SJCRH30 (cell line): ENCODE measurements around the gene PTPN11. TPM values are rescaled to one million over a fixed set of nuclear protein-coding genes. Genes with fewer than 3 reads are reported as not detected.
"Not testable (repeated sequence)": the region's sequence is repeated elsewhere in the genome, so short reads cannot be mapped to it uniquely, and the experiment has no call there.

Experiments used
- DNase-seq, 2 experiments: peaks; one replicate each; pipeline ENCODE4 v3.0.0-alpha.2; 2015 to 2020
- H3K27ac ChIP-seq: fragments of 250-450 bp; sonication (Bioruptor Pico); 2 replicates; pipeline ENCODE4 v1.5.1; 2020; ENCODE audit warnings: mild to moderate bottlenecking, moderate library complexity
- H3K27me3 ChIP-seq: fragments of 250-450 bp; sonication (Bioruptor Pico); 2 replicates; pipeline ENCODE4 v1.5.1; 2020; ENCODE audit warnings: mild to moderate bottlenecking, moderate library complexity
- H3K36me3 ChIP-seq: fragments of 250-450 bp; sonication (Bioruptor Pico); 2 replicates; pipeline ENCODE4 v1.5.1; 2020; ENCODE audit warnings: mild to moderate bottlenecking, moderate library complexity
- H3K4me1 ChIP-seq: fragments of 250-450 bp; sonication (Bioruptor Pico); 2 replicates; pipeline ENCODE4 v1.5.1; 2020; ENCODE audit warnings: mild to moderate bottlenecking, moderate library complexity
- H3K4me3 ChIP-seq: fragments of 250-450 bp; sonication (Bioruptor Pico); 2 replicates; pipeline ENCODE4 v1.5.1; 2020; ENCODE audit warnings: mild to moderate bottlenecking, moderate library complexity
- H3K9me3 ChIP-seq: fragments of 250-450 bp; sonication (Bioruptor Pico); replicated peaks from 2 replicates; pipeline ENCODE4 v1.5.1; 2020; ENCODE audit warnings: mild to moderate bottlenecking, moderate library complexity
- total RNA-seq: library from RNA; depleted of rRNA; stranded (reverse); fragments of >200 nt; shearing (Covaris generic); gene quantifications from 2 replicates; pipeline ENCODE4 v1.2.3, GENCODE V29; 2014

PTPN11 gene
- total RNA-seq, 1 experiment from 2014 or later: 90.6 TPM

GRCh38 chr12:112456029-112456428 lies 37.3 kb downstream of the PTPN11 start:
- H3K4me1 ChIP-seq: no peaks in the 10 kb centered on the region
- DNase-seq: no peak
- no peaks in the 10 kb centered on the region for H3K27me3 ChIP-seq
- no peak overlapping the region for H3K27ac ChIP-seq
- no peak overlapping the region for H3K4me3 ChIP-seq
- H3K36me3 ChIP-seq: peaks cover 52% of the 10 kb centered on the region
- no peaks in the 10 kb centered on the region for H3K9me3 ChIP-seq

- not testable (repeated sequence) for DNase-seq, H3K27ac ChIP-seq, H3K4me3 ChIP-seq, H3K27me3 ChIP-seq, H3K9me3 ChIP-seq, H3K4me1 ChIP-seq
- H3K36me3 ChIP-seq: peaks cover 49% of the 10 kb centered on the region
Measured at GRCh38 chr12:112457142-112457541, 38.4 kb downstream of the PTPN11 start.

GRCh38 chr12:112458330-112458729 lies 39.6 kb downstream of the PTPN11 start:
- Histone ChIP-seq H3K9me3 (no peaks in the 10 kb centered on the region), H3K27me3 (no peaks in the 10 kb centered on the region), H3K36me3 (peaks cover 47% of the 10 kb centered on the region), H3K4me1 (no peaks in the 10 kb centered on the region), H3K27ac (no peak overlapping the region), H3K4me3 (no peak overlapping the region)
- no peak for DNase-seq

- Histone ChIP-seq H3K4me1 (no peaks in the 10 kb centered on the region), H3K9me3 (no peaks in the 10 kb centered on the region), H3K27me3 (no peaks in the 10 kb centered on the region), H3K4me3 (no peak overlapping the region), H3K27ac (no peak overlapping the region), H3K36me3 (peaks cover 49% of the 10 kb centered on the region)
- DNase-seq: no peak
Measured at GRCh38 chr12:112458751-112459150, 40.0 kb downstream of the PTPN11 start.

- no peaks in the 10 kb centered on the region for H3K27me3 ChIP-seq
- no peaks in the 10 kb centered on the region for H3K4me1 ChIP-seq
- DNase-seq: no peak
- peaks cover 25% of the 10 kb centered on the region for H3K36me3 ChIP-seq
- H3K27ac ChIP-seq: no peak overlapping the region
- H3K9me3 ChIP-seq: no peaks in the 10 kb centered on the region
- no peak overlapping the region for H3K4me3 ChIP-seq
Measured at GRCh38 chr12:112463478-112463877, 44.7 kb downstream of the PTPN11 start.

GRCh38 chr12:112464605-112465004 lies 45.9 kb downstream of the PTPN11 start:
- no peak for DNase-seq
- no peaks in the 10 kb centered on the region for H3K27me3 ChIP-seq
- H3K9me3 ChIP-seq: no peaks in the 10 kb centered on the region
- H3K27ac ChIP-seq: no peak overlapping the region
- peaks cover 27% of the 10 kb centered on the region for H3K36me3 ChIP-seq
- H3K4me1 ChIP-seq: no peaks in the 10 kb centered on the region
- no peak overlapping the region for H3K4me3 ChIP-seq

- H3K27me3 ChIP-seq: no peaks in the 10 kb centered on the region
- no peak for DNase-seq
- H3K4me1 ChIP-seq: no peaks in the 10 kb centered on the region
- H3K4me3 ChIP-seq: no peak overlapping the region
- peaks cover 27% of the 10 kb centered on the region for H3K36me3 ChIP-seq
- H3K9me3 ChIP-seq: no peaks in the 10 kb centered on the region
- no peak overlapping the region for H3K27ac ChIP-seq
Measured at GRCh38 chr12:112466011-112466422, 47.3 kb downstream of the PTPN11 start.

GRCh38 chr12:112466835-112467234 lies 48.1 kb downstream of the PTPN11 start:
- no peak for DNase-seq

GRCh38 chr12:112468046-112468445 lies 49.3 kb downstream of the PTPN11 start:
- Histone ChIP-seq H3K27me3 (no peaks in the 10 kb centered on the region), H3K4me1 (no peaks in the 10 kb centered on the region), H3K36me3 (peaks cover 22% of the 10 kb centered on the region), H3K4me3 (no peak overlapping the region), H3K9me3 (no peaks in the 10 kb centered on the region), H3K27ac (no peak overlapping the region)
- DNase-seq: no peak

More at GRCh38 chr12:112466835-112467234, 48.1 kb downstream of the PTPN11 start:
- Histone ChIP-seq H3K9me3 (no peaks in the 10 kb centered on the region), H3K27me3 (no peaks in the 10 kb centered on the region), H3K36me3 (peaks cover 24% of the 10 kb centered on the region), H3K4me3 (no peak overlapping the region), H3K27ac (no peak overlapping the region), H3K4me1 (no peaks in the 10 kb centered on the region)

GRCh38 chr12:112473056-112473455 lies 54.3 kb downstream of the PTPN11 start:
- H3K36me3 ChIP-seq: peaks cover 39% of the 10 kb centered on the region
- H3K4me3 ChIP-seq: no peak overlapping the region
- H3K27ac ChIP-seq: no peak overlapping the region
- no peaks in the 10 kb centered on the region for H3K4me1 ChIP-seq
- H3K27me3 ChIP-seq: no peaks in the 10 kb centered on the region
- no peak for DNase-seq
- H3K9me3 ChIP-seq: no peaks in the 10 kb centered on the region

GRCh38 chr12:112479413-112479812 lies 60.7 kb downstream of the PTPN11 start:
- DNase-seq: no peak
- Histone ChIP-seq H3K36me3 (peaks cover 48% of the 10 kb centered on the region), H3K4me1 (no peaks in the 10 kb centered on the region), H3K4me3 (no peak overlapping the region), H3K27ac (no peak overlapping the region), H3K27me3 (no peaks in the 10 kb centered on the region), H3K9me3 (no peaks in the 10 kb centered on the region)

GRCh38 chr12:112480931-112481330 lies 62.2 kb downstream of the PTPN11 start:
- DNase-seq: no peak
- H3K9me3 ChIP-seq: no peaks in the 10 kb centered on the region
- no peak overlapping the region for H3K4me3 ChIP-seq
- H3K36me3 ChIP-seq: peaks cover 46% of the 10 kb centered on the region
- H3K4me1 ChIP-seq: no peaks in the 10 kb centered on the region
- no peak overlapping the region for H3K27ac ChIP-seq
- H3K27me3 ChIP-seq: no peaks in the 10 kb centered on the region

- H3K4me3 ChIP-seq: no peak overlapping the region
- H3K4me1 ChIP-seq: no peaks in the 10 kb centered on the region
- H3K36me3 ChIP-seq: peaks cover 39% of the 10 kb centered on the region
- DNase-seq: no peak
- H3K27ac ChIP-seq: no peak overlapping the region
- no peaks in the 10 kb centered on the region for H3K9me3 ChIP-seq
- no peaks in the 10 kb centered on the region for H3K27me3 ChIP-seq
Measured at GRCh38 chr12:112482733-112483132, 64.0 kb downstream of the PTPN11 start.

- H3K27me3 ChIP-seq: no peaks in the 10 kb centered on the region
- H3K27ac ChIP-seq: no peak overlapping the region
- peaks cover 41% of the 10 kb centered on the region for H3K36me3 ChIP-seq
- H3K4me3 ChIP-seq: no peak overlapping the region
- no peaks in the 10 kb centered on the region for H3K4me1 ChIP-seq
- DNase-seq: no peak
- no peaks in the 10 kb centered on the region for H3K9me3 ChIP-seq
Measured at GRCh38 chr12:112486361-112486760, 67.6 kb downstream of the PTPN11 start.

GRCh38 chr12:112488257-112488876 lies 69.6 kb downstream of the PTPN11 start:
- Histone ChIP-seq H3K9me3 (no peaks in the 10 kb centered on the region), H3K4me3 (no peak overlapping the region), H3K27ac (no peak overlapping the region), H3K4me1 (no peaks in the 10 kb centered on the region), H3K36me3 (peaks cover 53% of the 10 kb centered on the region), H3K27me3 (no peaks in the 10 kb centered on the region)
- DNase-seq: no peak

- H3K27ac ChIP-seq: no peak overlapping the region
- no peaks in the 10 kb centered on the region for H3K9me3 ChIP-seq
- H3K4me1 ChIP-seq: no peaks in the 10 kb centered on the region
- H3K36me3 ChIP-seq: peaks cover 60% of the 10 kb centered on the region
- H3K27me3 ChIP-seq: no peaks in the 10 kb centered on the region
- DNase-seq: no peak
- no peak overlapping the region for H3K4me3 ChIP-seq
Measured at GRCh38 chr12:112489456-112489855, 70.7 kb downstream of the PTPN11 start.
